ENCODE data around the gene HDAC5. TPM values are rescaled to one million over a fixed set of nuclear protein-coding genes. Genes with fewer than 3 reads are reported as not detected.

The HDAC5 gene
- total RNA-seq, 1 experiment from 2014 or later: 11.5 TPM

GRCh38 chr17:44147812-44148211 lies 24.4 kb upstream of the HDAC5 start:
- TF ChIP-seq POLR2AphosphoS5 (IDR thresholded peaks at IDR 0.05; ENCODE audit: low read depth, low read length): no peak
- TF ChIP-seq SIN3A (IDR thresholded peaks at IDR 0.05; ENCODE audit: borderline replicate concordance, insufficient read depth, low read depth, low read length): no peak
- no peak for TF ChIP-seq REST (IDR thresholded peaks at IDR 0.05; ENCODE audit: insufficient read depth in 1 of 2, low read depth in 2 of 2, low read length in 1 of 2)
- TF ChIP-seq TCF7L2 (IDR thresholded peaks at IDR 0.05; ENCODE audit: low read depth, low read length): no peak
- TF ChIP-seq CTCF (IDR thresholded peaks at IDR 0.05): no peak
- Histone ChIP-seq H3K9me3 (ENCODE audit: control insufficient read depth, insufficient read depth, low read depth, low read length) (no peaks in the 10 kb centered on the region), H3K4me3 (ENCODE audit: low read depth in 2 of 2, low read length in 2 of 2) (no peak overlapping the region), H3K36me3 (ENCODE audit: control insufficient read depth, insufficient read depth, low read length) (no peaks in the 10 kb centered on the region), H3K27ac (ENCODE audit: low read length) (no peak overlapping the region), H3K4me1 (ENCODE audit: control insufficient read depth, insufficient read depth, low read length) (no peaks in the 10 kb centered on the region), H3K27me3 (ENCODE audit: control insufficient read depth, insufficient read depth, low read length) (no peaks in the 10 kb centered on the region)
- ChIA-PET CTCF (interaction anchor here (0.6 kb wide), 1 partner anchor 178 kb away, joined by 6 read pairs; no protein-coding TSS in a partner anchor), POLR2A (no interaction called here)
- in situ Hi-C loops (cut with HindIII; ENCODE audit: low pct_unique_long_range_greater_than_20kb, low sequenced_read_pairs): no loop called here
- intact Hi-C loops (cut with micrococcal nuclease; ENCODE audit: unreplicated experiment): no loop called here
- BruUV-seq (replicated peaks): no TSS peak
- ATAC-seq: no peak
- DNase-seq (ENCODE audit: low read depth, low spot score): no peak

GRCh38 chr17:44146375-44147346 lies 23.2 kb upstream of the HDAC5 start:
- DNase-seq (ENCODE audit: low read depth, low spot score) (no peak), ATAC-seq (no peak)
- CTCF ChIA-PET: no interaction called here
- in situ Hi-C loops (cut with HindIII; ENCODE audit: low pct_unique_long_range_greater_than_20kb, low sequenced_read_pairs) (no loop called here), intact Hi-C loops (cut with micrococcal nuclease; ENCODE audit: unreplicated experiment) (no loop called here)
- H3K27me3 ChIP-seq (ENCODE audit: control insufficient read depth, insufficient read depth, low read length): no peaks in the 10 kb centered on the region
- TF ChIP-seq CTCF (IDR thresholded peaks at IDR 0.05) (no peak), REST (IDR thresholded peaks at IDR 0.05; ENCODE audit: insufficient read depth in 1 of 2, low read depth in 2 of 2, low read length in 1 of 2) (no peak), POLR2AphosphoS5 (IDR thresholded peaks at IDR 0.05; ENCODE audit: low read depth, low read length) (no peak)
- POLR2A ChIA-PET: no interaction called here
- no peaks in the 10 kb centered on the region; the same call in 1 of the 2 replicates for H3K36me3 ChIP-seq (ENCODE audit: control insufficient read depth, insufficient read depth, low read length)
- H3K9me3 ChIP-seq (ENCODE audit: control insufficient read depth, insufficient read depth, low read depth, low read length): no peaks in the 10 kb centered on the region
- H3K27ac ChIP-seq (ENCODE audit: low read length): no peak overlapping the region
- H3K4me1 ChIP-seq (ENCODE audit: control insufficient read depth, insufficient read depth, low read length): no peaks in the 10 kb centered on the region
- H3K4me3 ChIP-seq (ENCODE audit: low read depth in 2 of 2, low read length in 2 of 2): no peak overlapping the region
- no TSS peak for BruUV-seq (replicated peaks)
